ENCODE measurements around the gene CIAO1. TPM values are rescaled to one million over a fixed set of nuclear protein-coding genes. Genes with fewer than 3 reads are reported as not detected.

The CIAO1 gene
- total RNA-seq, 3 donors from 2014 or later (not counting 1 experiment from before 2014, with no cell fraction given): 74.9 to 109 (median 106) TPM

DNA sequence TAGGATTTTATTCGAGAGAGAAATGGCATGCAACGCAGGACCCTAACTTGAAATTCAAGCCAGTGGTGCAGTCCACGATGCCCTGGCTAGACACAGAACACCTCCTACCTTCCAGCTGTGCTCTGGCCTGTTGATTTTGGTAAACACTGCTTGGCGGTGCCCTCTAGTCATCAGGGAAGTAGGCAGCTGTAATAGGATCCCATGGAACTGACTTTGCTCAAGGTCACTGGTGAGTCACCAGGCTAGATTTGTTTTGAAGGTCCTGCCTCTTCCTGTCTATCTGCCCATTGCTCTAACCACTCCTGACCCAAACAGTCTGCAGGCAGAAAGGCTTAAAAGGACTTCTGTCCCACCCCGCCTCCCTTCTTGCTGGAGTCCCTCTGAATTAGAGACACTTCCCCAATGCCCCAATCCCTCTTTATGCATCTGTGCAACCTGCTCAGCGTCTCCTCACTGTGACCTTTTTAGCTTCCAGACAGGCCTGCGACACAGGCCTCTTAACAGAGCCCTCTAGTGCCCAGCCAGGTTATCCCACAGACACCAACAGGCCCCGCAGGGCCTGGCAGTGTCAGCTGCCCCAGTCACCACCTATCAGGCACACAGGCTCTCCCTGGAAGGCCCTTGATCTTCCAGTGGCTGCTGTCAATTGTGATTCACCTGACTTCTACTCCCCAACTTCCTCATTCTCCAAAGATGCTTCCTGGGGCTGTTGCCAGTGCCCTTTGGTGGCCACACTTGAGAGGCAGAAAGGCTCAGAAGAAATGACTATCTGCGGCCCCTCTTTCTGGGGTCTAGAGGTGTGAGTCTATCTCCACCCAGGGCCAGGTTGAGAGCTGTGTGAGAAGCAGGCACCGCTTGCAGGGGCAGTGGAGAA lies 5.4 kb upstream of the CIAO1 start:
- Mint-ChIP-seq H3K4me3 (peak overlapping the region; percentile 40), H3K36me3 (no peaks in the 10 kb centered on the region), H3K27ac (peak overlapping the region; percentile 62 to 84), H3K4me1 (peaks cover 50 to 56% of the 10 kb centered on the region in 2 donors), H3K27me3 (ENCODE audit: low read depth in 2 of 2) (no peaks in the 10 kb centered on the region), H3K9me3 (no peaks in the 10 kb centered on the region)
- TF ChIP-seq, protein P1, sequence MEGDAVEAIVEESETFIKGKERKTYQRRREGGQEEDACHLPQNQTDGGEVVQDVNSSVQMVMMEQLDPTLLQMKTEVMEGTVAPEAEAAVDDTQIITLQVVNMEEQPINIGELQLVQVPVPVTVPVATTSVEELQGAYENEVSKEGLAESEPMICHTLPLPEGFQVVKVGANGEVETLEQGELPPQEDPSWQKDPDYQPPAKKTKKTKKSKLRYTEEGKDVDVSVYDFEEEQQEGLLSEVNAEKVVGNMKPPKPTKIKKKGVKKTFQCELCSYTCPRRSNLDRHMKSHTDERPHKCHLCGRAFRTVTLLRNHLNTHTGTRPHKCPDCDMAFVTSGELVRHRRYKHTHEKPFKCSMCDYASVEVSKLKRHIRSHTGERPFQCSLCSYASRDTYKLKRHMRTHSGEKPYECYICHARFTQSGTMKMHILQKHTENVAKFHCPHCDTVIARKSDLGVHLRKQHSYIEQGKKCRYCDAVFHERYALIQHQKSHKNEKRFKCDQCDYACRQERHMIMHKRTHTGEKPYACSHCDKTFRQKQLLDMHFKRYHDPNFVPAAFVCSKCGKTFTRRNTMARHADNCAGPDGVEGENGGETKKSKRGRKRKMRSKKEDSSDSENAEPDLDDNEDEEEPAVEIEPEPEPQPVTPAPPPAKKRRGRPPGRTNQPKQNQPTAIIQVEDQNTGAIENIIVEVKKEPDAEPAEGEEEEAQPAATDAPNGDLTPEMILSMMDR (IDR thresholded peaks at IDR 0.05): no peak
- DNase-seq (peak in 1 of 2 donors; percentile 52), ATAC-seq (peak; percentile 50 to 65 (median 54))
- peaks cover 19% of the 10 kb centered on the region for H3K36me3 ChIP-seq (ENCODE audit: control insufficient read depth, insufficient read depth, low read length)
- H3K27me3 ChIP-seq (ENCODE audit: control insufficient read depth, insufficient read depth, low read length): no peaks in the 10 kb centered on the region
- H3K4me1 ChIP-seq (ENCODE audit: control insufficient read depth, insufficient read depth, low read length): peaks cover 64% of the 10 kb centered on the region
- 62% methylated on average over 10 of the region's 10 CpGs for WGBS (ENCODE audit: insufficient coverage)
- intact Hi-C loops (cut with micrococcal nuclease): loop anchor here (10.0 kb wide), 1 partner anchor 236 kb away; no protein-coding TSS in a partner anchor
- peak overlapping the region; percentile 19 for H3K27ac ChIP-seq (ENCODE audit: low read length)
- H3K9me3 ChIP-seq (ENCODE audit: control insufficient read depth, insufficient read depth, low read length): no peaks in the 10 kb centered on the region
- H3K4me3 ChIP-seq (ENCODE audit: low read length): no peak overlapping the region

DNA sequence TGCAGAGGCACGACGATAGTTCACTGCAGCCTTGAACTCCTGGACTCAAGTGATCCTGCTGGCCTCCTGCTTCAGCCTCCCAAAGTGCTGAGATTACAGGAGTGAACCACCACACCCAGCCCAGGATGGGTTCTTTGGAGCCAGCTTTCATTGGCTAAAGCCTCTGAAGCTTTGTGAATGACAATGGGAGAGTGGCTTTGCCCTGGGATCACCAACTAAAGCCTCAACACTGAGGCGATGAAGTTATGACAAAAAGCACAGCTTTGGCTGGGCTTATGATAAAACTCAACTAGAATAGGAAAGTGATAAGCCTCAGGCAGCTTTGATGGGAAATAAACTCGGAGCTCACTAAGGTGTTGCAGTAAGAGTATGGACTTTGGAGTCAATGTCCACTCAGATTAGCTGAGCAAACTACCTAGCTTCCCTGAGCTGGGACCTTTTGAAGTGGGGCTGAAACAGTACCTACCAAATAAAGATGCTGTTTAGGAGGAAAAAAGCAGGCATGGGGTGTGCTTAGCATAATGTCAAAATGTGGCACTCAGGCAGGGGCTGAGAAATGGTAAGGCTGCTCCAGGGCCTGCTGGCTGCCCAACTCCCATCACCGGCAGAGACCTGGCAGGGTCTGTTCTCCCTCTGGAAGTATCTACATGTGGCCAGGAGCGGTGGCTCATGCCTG lies 4.6 kb upstream of the CIAO1 start:
- H3K4me1 Mint-ChIP-seq: peaks cover 52 to 60% of the 10 kb centered on the region in 2 donors
- ATAC-seq: no peak
- TF ChIP-seq, protein P1 (IDR thresholded peaks at IDR 0.05): no peak
- no peak for DNase-seq
- intact Hi-C loops (cut with micrococcal nuclease): loop anchor here (10.0 kb wide), 1 partner anchor 237 kb away; no protein-coding TSS in a partner anchor
- 98% methylated on average over 6 of the region's 6 CpGs for WGBS (ENCODE audit: insufficient coverage)
- no peak overlapping the region for H3K27ac ChIP-seq (ENCODE audit: low read length)
- H3K9me3 Mint-ChIP-seq: no peaks in the 10 kb centered on the region
- H3K36me3 Mint-ChIP-seq: no peaks in the 10 kb centered on the region
- H3K27me3 Mint-ChIP-seq (ENCODE audit: low read depth in 2 of 2): no peaks in the 10 kb centered on the region
- H3K4me1 ChIP-seq (ENCODE audit: control insufficient read depth, insufficient read depth, low read length): peaks cover 61% of the 10 kb centered on the region
- H3K27ac Mint-ChIP-seq: peak overlapping the region; percentile 62 to 84
- no peaks in the 10 kb centered on the region for H3K27me3 ChIP-seq (ENCODE audit: control insufficient read depth, insufficient read depth, low read length)
- H3K4me3 ChIP-seq (ENCODE audit: low read length): no peak overlapping the region
- H3K36me3 ChIP-seq (ENCODE audit: control insufficient read depth, insufficient read depth, low read length): peaks cover 17% of the 10 kb centered on the region
- H3K4me3 Mint-ChIP-seq: no peak overlapping the region
- no peaks in the 10 kb centered on the region for H3K9me3 ChIP-seq (ENCODE audit: control insufficient read depth, insufficient read depth, low read length)

DNA sequence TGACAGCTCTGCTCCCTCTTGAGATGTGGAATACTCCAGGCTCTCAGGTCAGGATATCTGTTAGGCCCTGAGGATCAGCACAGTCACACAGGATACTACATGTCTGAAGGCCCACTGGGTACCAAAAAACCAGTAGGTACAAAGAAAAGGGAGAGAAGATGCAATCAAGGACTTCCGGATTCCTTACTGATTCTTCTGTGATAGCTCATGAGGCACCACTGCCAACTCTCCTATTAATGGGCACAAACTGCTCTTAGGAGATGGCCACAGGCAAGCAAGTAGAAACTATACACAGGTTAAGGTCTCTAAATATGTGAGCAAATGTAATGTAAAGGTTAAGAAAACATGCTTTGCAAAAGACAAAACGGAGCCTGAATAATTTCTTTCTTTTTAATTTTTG lies 3.7 kb upstream of the CIAO1 start:
- Histone ChIP-seq H3K27ac (ENCODE audit: low read length) (no peak overlapping the region), H3K9me3 (ENCODE audit: control insufficient read depth, insufficient read depth, low read length) (no peaks in the 10 kb centered on the region), H3K36me3 (ENCODE audit: control insufficient read depth, insufficient read depth, low read length) (peaks cover 17% of the 10 kb centered on the region), H3K4me1 (ENCODE audit: control insufficient read depth, insufficient read depth, low read length) (peaks cover 64% of the 10 kb centered on the region), H3K4me3 (ENCODE audit: low read length) (no peak overlapping the region), H3K27me3 (ENCODE audit: control insufficient read depth, insufficient read depth, low read length) (no peaks in the 10 kb centered on the region)
- peak overlapping the region; percentile 17 for H3K4me3 Mint-ChIP-seq
- H3K9me3 Mint-ChIP-seq: no peaks in the 10 kb centered on the region
- intact Hi-C loops (cut with micrococcal nuclease): loop anchor here (10.0 kb wide), 1 partner anchor 238 kb away; no protein-coding TSS in a partner anchor
- H3K4me1 Mint-ChIP-seq: peaks cover 51 to 61% of the 10 kb centered on the region in 2 donors
- H3K36me3 Mint-ChIP-seq: no peaks in the 10 kb centered on the region
- TF ChIP-seq, protein P1 (IDR thresholded peaks at IDR 0.05): no peak
- no peak overlapping the region for H3K27ac Mint-ChIP-seq
- H3K27me3 Mint-ChIP-seq (ENCODE audit: low read depth in 2 of 2): no peaks in the 10 kb centered on the region
- ATAC-seq (no peak), DNase-seq (no peak)
- WGBS (ENCODE audit: insufficient coverage): 95% methylated on average over 1 of the region's 2 CpGs

Data from natural killer cell (primary cell).